OCI-LY3 (cell line): ENCODE data around the gene IGSF5.
A peak's percentile ranks its signal among the peaks of the same experiment; 100 is the strongest.

ENCODE experiments used
- EZH2phosphoT487 ChIP-seq: fragments of 200-600 bp; shearing (Covaris generic); IDR thresholded peaks from 2 replicates; pipeline ENCODE4 v1.6.1; 2018; ENCODE audit warnings: antibody characterized with exemption, mixed run types, low read depth
- TF ChIP-seq, protein P1 (sequence below): fragments of 200-600, 300-600 bp; sonication (generic); IDR thresholded peaks from 2 replicates; pipeline ENCODE4 v1.5.1; 2014; ENCODE audit warnings: antibody characterized with exemption, low read length, low read depth

DNA sequence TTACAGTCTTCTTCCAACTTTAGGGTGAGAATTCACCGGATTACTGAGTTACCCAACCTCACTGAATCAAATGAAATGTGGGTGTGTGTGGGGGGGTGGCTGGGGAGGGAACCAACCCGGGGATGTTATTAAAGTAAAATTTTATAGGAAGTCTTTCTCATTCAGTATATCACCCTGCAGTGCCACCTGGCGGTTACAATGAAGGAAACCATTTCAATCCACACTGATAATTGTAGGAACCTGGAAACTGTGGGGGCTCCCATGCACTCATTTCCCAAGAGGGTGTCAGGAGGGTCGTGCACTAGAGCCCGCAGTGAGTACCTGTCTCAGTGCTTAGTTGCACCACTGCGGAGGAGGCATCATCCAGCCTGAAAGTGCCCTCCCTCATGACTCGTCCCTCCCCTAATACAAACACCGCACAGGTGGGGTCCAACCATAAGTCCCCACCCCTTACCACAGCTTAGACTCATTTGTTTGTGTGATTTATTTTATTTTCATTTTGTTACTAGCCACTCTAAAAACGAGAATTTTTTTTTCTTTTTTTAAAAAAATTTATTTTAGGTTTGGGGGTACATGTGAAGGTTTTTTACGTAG, 29.1 kb upstream of the IGSF5 start:
- TF ChIP-seq, protein P1, sequence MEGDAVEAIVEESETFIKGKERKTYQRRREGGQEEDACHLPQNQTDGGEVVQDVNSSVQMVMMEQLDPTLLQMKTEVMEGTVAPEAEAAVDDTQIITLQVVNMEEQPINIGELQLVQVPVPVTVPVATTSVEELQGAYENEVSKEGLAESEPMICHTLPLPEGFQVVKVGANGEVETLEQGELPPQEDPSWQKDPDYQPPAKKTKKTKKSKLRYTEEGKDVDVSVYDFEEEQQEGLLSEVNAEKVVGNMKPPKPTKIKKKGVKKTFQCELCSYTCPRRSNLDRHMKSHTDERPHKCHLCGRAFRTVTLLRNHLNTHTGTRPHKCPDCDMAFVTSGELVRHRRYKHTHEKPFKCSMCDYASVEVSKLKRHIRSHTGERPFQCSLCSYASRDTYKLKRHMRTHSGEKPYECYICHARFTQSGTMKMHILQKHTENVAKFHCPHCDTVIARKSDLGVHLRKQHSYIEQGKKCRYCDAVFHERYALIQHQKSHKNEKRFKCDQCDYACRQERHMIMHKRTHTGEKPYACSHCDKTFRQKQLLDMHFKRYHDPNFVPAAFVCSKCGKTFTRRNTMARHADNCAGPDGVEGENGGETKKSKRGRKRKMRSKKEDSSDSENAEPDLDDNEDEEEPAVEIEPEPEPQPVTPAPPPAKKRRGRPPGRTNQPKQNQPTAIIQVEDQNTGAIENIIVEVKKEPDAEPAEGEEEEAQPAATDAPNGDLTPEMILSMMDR: peak; percentile 55
- no peak for TF ChIP-seq EZH2phosphoT487
